Umbilical cord (tissue), 2 donors: Measurements from ENCODE around the gene GRK3. TPM values are rescaled to one million over a fixed set of nuclear protein-coding genes. Genes with fewer than 3 reads are reported as not detected.

Experiments used
- DNase-seq: peaks from one replicate; pipeline ENCODE4 v3.0.0-alpha.2; 2015; ENCODE audit warnings: low spot score
- total RNA-seq: library from RNA; depleted of rRNA; stranded (reverse); fragments of >200 nt; gene quantifications from one replicate; pipeline ENCODE4 v1.2.3, GENCODE V29; 2014; ENCODE audit warnings: low replicate concordance; ENCODE audit not compliant: insufficient read depth

GRK3 gene
- total RNA-seq, 1 donor from 2014 or later = 8.9 TPM

DNA sequence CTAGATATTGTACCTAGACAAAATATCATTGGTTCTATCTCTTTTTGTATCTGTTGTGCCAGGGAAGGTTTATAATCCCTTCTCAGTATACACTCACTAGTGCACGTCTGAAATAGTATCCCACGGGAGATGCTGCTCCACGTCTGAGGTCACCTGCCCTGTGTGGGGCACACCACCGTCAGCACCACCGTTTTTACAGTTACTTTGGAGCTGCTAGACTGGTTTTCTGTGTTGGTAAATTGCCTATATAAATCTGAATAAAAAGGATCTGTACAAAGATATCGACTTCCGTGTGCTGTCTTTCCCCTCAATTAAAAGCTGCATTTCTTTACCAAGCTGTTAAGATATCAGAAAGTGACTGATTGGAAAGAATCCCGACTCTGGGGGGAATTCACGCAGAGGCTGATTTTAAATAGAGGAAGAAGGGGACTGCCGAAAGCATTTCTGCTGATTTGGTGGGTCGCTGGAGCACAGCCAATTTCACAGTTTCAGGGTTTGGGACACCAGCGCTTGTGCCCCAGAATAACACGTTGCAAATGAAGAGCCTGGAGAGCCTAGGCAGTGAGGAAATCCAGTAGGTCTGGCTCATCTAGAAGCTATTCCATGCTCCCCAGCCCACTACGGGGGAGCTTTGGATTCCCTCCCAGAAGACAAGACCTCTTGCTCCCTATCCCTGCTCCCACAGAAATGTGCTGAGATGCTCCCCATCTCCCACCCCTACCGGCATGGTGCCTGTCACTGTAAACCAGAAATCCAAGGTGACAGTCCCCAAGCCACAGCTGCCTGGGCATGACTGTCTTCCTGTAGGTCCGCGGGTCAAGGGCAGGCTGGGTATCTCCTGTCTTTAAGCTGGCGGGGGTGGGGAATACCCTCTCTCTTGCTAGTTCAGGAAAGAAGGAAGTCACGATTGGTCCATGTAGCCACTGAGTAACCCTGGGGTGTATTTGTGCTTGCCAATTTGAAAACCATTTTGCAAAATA lies 164.8 kb downstream of the GRK3 start:
- no peak for DNase-seq

DNA sequence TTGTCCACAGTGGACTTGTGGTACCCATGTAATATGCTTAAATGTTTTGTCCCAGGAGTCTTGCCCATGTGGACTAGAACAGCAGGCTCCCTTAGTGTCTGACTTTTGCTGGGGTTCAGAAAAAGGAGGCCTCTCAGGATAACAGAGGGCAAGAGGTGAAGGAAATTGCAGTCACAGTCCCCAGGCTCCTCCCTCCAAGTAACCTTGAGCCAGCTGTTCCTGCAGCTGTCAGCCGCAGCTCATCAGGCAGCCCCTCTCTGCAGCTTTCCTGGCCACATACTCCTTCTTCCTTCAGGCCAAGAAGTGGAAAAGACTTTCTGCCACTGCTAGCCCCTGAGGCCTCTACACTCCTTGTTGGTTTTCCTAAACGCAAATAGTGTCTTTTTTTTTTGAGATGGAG lies 171.2 kb downstream of the GRK3 start:
- DNase-seq = no peak

DNA sequence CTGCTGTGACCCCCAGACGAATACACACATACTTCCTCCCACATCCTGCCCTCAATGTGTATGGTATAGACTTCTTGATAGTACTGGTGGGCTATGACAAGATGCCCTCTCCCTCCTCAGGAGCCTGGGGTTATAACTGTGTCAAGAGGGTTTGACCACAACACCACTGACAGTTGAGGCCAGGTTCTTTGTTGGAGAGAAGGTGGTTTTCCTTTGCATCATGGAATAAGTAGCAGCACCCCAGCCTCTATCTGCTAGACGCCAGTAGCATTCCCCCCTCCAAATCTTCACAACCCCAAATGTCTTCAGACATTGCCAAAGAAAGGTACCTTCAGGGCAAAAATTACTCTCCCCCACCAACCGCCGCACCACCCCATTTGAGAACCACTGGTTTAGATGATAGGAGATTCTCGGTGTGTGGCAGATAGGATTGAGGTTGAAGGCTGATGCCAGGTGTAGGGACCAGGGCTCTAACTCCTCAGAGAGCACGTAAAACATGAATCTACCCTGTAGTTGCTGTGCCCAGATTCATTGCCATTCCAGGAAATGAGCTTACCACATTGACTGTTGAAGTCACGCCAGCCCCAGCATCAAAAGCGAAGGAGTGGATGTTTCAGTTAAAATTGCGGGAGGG lies 172.0 kb downstream of the GRK3 start:
- DNase-seq = no peak

DNA sequence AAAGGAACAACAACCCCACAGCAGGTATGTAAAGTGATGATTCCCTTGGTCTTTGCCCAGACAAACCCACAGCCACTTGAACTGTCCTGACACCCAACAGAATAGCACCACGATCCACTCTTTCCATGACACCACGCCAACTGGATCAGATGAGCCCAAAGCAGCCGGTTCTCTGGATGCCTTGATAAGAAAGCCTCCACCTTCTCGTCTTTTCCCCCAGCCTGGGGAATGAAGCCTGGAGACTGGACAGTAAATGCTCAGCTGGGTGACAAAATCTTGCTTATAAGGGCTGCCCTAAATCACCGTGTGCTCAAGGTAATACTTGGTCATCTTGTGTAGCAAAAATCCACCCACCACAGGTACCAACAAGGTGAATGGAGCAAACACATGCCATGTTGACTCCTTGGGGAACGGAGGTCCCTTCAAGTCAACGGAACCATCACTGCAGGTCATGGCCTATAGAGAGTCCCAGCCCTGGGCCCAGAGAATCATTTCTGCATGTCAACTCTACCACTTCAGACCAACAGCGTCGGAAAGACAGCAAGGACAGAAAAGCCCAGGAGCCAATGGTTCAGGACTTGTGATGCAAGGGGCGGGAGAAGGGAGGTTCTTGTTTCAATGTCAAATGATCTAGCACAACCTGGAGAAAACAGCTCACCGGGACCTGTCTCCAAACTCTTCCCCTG lies 175.3 kb downstream of the GRK3 start:
- no peak for DNase-seq

DNA sequence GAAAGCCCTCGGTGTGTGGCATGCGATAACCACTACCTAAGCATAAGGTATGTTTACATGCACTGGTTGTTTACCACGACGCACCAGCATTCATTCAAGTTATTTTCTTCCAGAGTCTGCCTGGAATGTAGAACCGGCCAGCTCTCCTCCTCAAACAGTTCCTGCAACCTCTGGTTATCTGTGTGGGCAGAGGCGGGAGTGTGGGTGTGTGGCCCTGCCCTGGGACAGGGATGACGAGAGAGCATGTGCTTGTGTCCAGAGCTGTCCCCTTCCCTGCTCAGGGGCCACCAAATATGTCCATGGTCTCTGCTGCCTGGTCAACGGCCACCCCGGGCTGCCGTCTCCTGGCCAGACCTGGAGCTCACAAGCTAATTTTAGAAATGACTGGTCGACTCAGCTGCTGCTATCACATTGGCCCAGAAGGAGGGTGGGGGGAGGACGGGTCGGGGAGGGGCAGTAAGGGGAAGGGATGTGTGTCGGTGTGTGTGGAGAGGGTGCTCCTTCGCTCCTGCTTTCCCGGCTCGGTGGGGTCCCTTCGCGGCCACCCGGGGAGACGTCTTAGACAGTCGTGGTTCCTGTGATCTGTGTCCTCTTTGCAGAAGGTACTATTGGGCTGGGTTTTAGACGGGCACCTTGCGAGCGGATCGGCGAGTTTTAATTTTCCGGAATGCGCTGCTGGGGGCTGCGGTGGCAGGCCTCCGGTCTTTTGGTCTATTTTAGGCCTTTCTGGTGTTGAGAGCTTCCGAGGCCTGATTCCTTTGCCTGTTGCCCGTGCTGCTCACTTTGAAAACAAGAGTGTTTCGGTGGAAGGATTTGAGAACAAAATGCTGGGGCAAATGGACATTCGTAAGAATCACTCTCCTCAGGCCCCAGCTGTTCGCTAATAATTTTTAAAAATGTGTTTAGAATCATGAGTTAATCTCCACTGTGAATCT lies 177.5 kb downstream of the GRK3 start, which contains the start of gene MYO18B:
Gene MYO18B (plus strand): TSS at position 497 of the 935 bp plus-strand sequence. CDS start 18,905 bp downstream, outside the sequence.
- no peak for DNase-seq

DNA sequence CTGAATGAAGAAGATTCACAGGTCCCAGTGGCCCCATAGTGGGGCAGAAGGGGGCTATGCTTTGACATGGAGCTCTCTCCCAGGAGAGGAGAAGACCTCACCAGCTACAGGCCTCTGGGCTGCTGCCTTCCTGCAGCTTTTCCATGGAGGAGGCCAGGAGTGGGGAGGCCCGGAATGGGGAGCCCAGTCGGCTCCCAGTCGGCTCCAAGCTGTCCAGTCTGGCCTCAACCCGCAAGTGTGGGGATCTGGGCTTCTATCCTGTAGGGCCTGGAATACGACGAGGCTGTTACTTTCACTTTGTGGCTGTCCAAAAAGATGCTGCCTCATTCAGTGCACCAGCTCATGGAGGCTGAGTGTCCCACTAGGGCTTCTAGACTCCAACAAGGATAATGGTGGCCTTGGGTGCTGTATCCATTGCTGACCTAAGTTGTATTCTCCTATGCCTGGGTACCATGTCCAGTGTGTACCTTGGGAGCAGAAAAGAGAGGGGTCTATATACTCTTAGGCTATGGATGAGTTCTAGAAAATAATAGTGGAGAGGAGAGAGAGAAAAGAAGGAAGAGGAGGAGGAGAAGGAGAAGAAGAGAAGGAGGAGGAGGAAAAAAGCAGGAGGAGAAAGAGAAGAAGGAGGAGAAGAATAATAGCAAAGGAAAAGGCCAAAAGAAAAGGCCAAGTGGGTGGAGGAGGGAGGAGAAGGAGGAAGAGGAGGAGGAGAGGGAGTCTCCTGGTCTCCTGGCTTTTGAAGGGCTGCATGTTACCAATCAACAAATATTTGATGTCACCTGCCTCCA lies 178.6 kb downstream of the GRK3 start:
- no peak for DNase-seq

DNA sequence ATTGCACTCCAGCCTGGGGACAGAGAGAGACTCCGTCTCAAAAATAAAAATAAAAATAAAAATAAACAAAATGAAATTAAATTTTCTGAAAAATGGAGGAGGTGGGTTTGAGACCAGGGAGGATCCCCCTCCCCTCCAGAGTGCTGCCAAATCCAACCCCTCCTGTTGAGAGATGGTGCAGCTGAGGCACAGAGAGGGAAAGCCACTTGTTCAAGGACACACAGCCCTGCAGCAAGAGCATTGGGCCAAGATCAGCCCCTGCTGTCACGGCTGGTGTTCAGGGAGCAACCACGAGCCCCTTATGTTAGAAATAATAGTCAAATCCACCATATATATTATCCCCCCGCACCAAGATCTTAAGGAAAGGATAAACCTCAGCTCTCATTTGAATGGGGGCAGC lies 180.2 kb downstream of the GRK3 start:
- no peak for DNase-seq

DNA sequence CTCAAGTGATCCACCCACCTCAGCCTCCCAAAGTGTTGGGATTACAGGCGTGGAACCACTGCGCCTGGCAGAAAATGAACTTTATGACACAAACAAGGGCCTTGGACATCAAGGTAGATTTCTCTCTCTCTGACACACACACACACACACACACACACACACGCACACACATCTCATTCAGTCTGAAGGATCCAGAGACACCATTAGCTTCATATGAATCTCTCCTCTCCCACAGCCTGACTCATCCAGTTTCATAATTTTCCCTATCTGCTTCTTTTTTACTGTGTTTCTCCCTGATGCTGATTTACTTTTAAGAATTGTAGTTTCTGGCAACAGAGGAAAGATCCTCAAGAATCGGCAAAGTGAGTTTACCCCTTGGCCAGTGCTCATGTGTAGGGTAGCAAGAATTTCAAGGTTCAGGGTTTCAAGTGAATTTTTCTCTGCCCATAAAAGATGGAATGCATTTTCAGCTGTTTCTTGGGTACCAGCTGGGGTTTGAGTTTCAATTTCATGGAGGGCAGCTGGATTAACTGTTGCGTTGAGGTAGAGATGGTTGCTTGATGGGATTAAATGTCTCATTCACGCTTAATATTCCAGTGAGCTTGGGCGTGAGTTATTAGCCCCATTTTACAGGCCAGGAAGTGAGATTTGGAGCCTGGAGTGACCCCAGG lies 181.0 kb downstream of the GRK3 start:
- DNase-seq = peak; percentile 55

DNA sequence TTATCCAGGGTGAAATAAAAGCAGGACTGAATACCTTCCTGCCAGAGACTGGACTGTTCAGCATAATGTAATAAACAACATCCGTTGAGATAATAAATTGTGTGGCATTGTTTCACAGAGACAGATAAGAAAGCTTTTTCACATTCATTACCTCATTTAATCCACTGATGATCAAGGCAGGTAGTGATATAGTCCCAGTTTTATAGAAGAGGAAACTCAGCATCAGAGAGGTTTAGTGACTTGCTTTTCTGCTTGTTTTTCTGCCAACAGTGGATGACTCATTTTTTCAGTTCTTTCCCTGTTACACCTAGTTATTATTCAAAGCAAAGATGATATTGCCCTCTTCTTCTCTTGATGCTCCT lies 181.5 kb downstream of the GRK3 start:
- DNase-seq = no peak

DNA sequence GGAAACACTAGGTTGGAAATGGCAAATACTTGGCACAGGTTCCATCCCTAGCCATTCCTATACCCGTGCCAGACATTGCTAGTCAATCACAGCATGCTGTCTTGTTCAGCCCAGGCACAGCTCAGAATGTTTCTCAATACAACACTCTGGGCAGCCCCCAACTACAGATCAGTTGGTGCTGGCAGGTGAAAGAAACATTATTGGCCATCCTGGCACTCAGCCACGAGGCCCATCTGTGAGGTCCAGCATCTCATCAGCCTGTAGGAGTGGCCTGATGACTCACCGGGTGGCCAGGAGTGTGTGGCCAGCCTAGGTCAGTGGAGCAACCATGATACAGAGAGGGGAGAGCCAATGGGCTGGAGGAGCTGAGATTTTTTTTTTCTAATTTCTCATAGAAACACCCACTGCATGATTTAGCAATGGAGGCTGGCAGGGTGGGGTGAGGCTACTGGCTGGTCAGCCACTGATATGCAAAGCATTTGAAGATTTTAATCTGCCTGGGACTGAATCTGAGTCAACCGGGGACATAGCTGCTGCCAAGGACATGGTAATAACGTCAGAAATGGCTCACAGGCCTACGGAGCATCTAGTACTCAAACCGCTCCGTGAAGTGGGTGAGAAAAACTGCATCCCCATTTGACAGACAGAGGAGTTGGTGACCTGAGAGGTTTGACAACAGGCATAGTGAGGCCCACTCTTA lies 182.9 kb downstream of the GRK3 start:
- DNase-seq = peak; percentile 57

DNA sequence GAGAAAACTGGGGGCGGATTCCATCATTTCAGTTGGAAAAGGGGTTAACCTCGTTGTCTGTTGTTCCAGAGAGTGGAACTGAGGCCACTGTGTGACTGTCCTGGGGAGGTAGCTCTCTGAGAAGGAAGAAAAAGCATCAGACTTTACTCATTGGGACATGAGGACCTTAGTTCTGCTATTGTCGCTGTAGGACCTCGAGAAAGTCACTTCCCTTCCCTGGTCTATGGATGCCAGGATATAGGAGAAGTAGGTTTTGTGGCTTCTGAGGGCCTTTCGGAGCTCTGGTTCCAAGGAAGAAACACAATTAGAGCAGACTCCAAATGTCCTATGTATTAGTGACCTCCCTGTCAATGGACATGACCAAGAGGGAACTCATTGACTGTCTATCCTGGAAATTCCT lies 183.7 kb downstream of the GRK3 start:
- no peak for DNase-seq

DNA sequence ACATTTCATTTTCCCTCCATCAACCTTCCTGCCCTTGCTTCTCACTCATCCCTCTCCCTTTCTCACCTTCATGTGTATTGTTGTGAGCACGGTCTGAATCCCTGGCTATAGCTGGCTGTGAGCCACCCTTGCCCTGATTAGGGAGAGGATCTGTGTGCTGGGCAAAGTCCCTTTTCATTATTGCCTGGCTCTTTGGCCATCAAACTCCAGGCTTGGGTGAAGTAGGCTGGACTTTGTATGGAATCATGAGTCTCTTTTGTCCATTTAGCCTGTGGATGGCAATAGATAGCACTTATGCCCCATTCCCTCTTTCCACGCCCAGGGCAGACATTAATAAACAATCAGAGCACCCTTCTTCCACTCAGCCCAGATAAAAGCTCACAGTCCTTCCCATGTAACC lies 184.2 kb downstream of the GRK3 start:
- DNase-seq = no peak

DNA sequence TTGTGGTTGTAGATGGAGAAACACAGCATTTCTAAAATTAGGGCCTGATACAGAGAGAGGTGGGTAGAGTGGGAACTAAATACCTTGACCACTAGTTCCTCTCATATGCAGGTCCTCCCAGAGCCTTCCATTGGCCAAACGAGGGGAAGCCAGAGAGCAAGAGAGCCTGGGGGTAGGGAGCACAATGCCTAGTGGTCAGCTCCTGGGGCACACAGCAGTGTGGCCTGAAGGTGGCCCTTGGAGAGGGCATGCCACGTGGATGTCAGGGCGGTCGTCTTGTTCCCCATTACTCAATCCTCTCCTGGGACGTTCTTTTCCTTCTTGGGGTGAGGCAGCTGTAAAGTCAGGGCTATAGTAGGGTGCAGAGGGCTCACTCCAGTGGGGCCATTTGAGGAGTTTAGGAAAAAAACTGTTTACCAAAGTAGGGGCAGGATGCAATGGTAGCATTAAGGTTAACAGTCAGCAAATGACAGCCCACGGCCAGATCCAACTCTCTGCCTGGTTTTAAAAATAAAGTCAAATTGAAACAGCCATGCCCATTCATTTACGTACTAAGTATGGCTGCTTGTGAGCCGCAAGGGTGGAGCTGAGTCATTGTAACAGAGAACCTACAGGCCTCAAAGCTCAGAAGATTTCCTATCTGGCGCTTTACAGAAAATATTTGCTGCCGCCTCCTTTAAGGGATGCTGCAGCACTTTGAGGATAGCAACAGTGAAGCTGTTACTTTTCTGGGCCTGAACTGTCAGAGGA lies 185.1 kb downstream of the GRK3 start:
- no peak for DNase-seq

DNA sequence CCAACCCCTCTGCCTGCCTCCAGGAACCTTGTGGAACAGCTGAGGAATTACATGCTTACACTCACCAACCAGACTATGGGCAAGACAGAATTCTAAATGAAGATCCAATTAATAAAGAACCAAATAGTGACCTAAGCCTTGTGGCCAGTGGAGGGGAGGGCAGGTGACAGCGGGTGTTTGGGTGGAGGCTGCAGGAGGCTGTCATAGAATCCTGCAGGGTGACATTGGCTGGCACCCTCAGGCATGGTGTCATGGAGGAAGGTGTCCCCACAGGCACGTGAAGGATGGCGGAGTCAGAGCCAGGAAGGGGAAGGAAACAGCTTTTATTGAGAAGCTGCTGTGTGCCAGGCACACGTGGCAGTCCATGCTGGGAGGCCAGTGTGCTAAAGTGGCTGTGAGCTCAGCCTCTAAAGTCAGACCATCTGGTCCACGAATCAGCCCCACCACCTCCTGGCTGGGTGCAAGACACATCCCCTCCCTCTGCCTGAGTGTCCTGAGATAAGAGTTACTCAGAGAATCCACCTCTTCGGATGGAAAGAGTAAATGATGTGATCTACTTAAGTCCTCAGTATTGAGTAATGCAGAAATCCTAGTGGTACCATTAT lies 186.2 kb downstream of the GRK3 start:
- no peak for DNase-seq

DNA sequence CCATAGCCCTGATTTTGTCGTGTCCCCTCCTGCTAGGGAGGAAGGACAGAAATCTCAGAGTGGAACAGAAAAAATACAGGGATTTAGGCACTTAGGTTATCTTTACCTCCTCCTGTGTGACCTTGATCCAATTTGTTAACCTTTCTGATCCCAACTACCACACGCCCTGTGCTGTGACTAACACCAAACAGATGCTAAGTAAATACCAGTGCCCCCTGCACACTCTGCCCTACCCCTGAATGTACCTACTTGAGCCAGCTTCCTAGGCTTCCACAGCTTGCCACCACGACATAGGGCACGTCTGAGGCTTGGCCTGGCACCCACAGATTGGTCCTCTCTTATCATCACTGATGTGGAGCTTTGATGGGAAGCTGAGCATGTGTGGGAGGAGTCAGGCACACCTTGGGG lies 186.7 kb downstream of the GRK3 start:
- DNase-seq = no peak

DNA sequence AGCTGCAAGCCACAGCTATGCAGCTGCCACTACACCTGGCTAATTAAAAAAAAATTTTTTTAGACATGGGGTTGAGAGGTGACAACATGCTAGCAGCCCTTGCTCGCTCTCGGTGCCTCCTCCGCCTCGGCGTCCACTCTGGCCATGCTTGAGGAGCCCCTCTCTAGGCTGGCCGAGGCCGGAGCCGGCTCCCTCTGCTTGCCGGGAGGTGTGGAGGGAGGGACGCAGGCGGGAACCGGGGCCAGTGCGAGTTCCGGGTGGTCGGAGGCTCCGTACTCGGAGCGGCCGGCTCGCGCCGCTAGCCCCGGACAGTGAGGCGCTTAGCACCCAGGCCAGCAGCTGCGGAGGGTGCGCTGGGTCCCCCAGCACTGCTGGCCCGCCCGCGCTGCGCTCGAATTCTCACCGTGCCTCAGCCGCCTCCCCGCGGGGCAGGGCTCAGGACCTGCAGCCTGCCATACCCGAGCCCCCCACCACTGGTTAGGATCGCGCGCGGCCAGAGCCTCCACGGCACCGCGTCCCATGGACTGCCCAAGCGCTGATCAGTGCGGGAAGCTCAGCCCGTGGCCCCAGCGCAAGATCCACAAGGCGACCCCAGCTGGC lies 188.2 kb downstream of the GRK3 start:
- DNase-seq = no peak

DNA sequence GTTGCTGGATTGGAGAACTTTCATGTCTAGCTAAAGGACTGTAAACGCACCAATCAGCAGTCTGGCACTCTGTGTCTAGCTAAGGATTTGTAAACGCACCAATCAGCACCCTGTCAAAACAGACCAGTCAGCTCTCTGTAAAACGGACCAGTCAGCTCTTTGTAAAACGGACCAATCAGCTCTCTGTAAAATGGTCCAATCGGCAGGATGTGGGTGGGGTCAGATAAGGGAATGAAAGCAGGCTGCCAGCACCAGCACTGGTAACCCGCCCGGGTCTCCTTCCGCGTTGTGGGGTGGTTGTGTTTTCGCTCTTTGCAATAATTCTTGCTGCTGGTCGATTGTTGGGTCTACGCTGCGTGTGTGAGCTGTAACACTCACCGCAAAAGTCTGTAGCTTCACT lies 188.8 kb downstream of the GRK3 start:
- DNase-seq = no peak
